Suppressor macrophage treated with lipopolysaccharide for 4 hours (primary cell): ENCODE results near the gene BICRA.

Source experiments
- DNase-seq: peaks from one replicate; pipeline ENCODE4 v3.0.0-alpha.2; 2020

The BICRA gene

DNA sequence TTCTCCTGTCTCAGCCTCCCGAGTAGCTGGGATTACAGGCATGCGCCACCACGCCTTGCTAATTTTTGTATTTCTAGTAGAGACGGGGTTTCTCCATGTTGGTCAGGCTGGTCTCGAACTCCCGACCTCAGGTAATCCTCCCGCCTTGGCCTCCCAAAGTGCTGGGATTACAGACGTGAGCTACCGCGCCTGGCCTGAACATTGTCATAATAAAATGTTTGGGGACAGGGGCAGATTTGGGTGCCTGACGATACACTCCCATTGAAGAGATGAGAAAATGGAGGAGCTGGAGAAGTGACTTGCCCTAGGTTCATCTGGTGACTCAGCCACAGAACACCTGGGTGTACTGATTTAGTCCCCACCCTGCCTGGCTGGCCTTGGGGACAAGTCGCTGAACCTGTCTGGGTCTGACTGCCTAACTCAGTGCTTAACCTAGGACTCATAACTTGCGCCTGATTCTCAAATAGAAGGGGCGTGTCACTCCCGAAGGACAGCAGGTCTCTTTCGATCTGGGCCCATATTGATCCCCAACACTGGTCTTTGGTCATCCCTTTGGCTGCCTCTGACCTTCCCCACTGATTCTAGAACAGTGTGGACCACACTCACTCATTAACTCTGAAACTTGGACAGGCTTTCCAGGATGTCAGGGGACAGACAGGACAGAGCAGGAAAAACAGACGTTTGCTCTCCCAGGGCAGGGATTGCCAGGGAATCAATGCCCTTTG lies 7.6 kb upstream of the BICRA start:
- no peak for DNase-seq

DNA sequence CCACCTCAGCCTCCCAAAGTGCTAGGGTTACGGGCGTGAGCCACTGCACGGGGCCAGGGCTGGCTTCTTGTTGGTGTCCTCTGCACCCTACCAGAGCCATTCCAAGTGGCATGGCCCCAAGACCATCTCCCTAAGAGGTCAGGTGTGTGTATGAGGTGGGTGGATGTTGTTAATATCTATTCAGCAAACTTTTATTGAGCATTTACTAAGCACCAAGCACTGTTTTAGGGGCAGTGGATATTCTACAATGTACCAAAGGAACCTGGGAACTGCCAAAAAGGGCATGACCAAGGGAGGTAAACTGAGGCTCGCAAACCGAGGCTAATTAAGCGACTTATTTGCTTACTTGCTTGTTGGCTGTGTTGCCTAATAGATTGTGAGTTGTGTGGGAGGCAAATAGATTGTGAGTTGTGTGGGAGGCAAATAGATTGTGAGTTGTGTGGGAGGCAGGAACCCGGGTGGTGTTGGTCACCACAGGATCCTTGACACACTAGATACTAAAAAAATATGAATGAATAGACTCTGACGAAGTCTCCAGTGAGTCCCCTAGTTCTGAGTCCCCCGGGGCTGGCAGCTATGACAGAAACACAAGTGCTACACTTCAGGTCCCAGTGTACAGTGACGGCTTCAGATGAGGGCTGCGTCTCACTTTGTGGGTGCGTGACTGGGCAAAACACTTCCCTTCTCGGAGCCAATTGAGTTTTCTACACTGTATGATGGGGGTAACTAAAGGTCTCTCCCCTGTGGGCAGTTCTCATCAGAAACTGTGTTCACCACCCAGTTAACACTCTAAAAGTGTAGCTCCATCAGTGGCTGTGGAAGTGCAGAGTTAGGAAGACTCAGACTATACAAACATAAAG lies 5.0 kb upstream of the BICRA start:
- DNase-seq = peak; percentile 8

DNA sequence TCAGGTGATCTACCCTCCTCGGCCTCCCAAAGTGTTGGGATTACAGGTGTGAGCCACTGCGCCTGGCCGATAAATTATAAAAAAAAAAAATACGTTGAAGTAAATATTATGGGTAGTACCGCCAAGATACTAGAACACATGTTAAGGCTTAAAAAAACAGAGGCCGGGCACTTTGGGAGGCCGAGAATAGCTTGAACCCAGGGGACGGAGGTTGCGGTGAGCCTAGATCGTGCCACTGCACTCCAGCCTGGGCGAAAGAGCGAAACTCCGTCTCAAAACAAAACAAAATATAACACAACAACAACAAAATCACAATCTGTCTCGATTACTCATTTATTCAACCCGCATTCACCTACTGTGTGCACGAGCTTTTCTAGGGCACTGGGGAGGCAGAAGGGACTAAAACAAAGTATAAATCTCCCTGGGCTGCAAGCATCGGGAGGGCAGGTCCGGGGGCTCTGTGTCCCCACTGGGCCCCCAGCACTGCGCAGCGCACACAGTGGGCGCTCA lies 1.3 kb upstream of the BICRA start:
- no peak for DNase-seq

DNA sequence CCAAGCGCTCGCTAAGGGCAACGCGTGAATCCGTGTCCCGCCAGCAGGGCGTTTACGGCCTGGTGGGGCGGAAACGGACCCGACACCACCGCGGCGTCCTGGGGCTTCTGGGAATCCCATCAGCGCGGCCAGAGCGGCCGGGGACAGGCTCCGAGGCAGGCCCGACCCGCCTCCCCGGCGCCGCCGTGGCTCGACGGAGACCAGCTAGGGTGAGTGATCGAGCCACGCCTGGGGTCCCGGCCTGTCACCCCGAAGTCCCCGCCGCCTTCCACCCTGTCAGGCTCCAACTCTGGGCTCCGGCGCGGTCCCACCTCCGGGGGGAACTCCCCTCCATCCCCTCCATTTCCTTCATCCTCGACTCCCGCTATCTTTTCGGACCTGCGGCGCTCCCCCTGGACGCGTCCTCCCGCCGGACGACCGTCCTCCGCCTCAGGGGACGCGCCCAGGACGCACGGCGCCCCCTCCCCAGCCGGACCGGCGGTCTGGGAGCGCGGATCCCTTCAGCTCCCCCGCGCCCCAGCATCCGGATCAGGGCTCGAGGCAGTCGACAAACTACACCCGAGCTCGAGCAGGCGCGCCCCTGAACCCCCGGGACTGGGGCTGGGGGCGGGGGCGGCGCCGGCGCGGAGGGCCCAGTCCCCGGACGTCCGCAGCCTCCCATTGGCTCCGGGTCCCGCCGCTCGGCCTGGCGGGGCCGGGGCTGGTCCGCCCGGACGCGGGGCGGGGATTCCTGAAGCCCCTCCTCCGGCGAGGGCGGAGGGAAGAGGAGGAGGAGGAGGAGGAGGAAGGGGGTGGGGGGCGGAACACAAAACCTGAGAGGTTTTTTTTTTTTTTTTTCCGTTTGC lies 638 bp upstream of the BICRA start:
- peak; percentile 98 for DNase-seq

DNA sequence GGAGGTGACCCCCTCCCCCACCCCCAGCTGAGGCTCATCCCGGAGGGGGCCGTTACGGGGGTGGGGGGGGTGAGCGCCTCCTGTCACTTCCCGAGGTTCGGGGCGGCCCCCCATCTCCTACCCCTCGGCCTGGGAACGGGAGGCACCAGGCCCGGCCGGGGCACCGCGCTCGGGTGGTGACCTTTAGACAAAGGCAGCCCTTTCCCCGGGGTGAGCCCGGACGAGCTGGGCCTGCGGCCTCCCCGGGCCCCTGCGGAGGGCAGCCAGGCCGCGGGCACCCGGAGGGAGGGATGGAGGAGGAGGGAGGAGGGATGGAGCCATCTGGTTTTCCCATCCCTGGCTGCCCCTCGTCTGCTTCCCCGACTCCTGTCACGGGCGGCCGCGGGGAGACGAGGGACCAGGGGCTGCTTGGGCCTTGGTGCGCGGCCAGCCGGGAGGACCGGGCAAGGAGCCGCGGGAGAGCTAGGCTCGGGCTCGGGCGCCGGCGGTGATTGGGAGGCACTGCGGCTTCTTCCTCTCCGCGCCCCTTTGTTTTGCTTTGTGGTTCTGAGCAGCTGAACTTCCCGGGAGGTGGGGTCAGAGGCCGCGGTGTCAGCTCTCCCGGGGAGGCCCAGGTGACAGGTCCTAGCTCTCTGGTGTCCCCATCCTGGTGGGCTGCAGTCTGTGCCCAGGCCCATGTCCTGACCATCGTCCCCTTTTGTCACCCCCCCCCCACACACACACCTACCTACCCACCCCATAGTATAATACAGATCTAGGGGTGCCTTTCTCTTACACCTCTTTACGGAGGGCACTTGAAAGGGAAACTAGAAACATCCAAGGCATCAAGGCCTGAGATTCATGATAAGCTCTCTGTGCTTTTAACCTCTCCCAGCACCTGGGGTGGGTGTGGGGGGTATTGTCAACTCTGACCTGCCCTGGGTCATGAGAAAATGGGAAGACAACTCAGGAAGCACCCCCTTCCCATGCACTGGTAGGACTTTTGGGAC lies 1.3 kb downstream of the BICRA start:
- DNase-seq = peak; percentile 52

DNA sequence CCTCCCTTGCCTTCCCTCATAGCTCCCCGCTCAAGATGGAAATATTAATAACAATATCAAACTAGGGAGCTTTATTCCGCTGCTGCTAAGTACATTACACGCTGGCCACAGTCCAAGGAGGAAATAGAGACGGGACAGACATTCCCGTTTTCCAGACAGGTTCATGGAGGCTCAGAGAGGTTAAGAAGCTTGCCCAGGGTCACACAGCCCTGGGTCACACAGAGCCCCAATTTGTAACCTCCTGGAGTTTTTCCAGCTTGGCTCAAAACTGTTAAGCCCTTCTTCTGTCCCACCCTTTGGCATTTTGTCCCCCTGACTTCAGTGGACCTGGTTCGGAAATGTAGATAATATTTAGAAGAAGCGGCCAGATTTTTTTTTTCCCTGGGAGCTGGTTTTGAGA lies 2.0 kb downstream of the BICRA start:
- DNase-seq = no peak

DNA sequence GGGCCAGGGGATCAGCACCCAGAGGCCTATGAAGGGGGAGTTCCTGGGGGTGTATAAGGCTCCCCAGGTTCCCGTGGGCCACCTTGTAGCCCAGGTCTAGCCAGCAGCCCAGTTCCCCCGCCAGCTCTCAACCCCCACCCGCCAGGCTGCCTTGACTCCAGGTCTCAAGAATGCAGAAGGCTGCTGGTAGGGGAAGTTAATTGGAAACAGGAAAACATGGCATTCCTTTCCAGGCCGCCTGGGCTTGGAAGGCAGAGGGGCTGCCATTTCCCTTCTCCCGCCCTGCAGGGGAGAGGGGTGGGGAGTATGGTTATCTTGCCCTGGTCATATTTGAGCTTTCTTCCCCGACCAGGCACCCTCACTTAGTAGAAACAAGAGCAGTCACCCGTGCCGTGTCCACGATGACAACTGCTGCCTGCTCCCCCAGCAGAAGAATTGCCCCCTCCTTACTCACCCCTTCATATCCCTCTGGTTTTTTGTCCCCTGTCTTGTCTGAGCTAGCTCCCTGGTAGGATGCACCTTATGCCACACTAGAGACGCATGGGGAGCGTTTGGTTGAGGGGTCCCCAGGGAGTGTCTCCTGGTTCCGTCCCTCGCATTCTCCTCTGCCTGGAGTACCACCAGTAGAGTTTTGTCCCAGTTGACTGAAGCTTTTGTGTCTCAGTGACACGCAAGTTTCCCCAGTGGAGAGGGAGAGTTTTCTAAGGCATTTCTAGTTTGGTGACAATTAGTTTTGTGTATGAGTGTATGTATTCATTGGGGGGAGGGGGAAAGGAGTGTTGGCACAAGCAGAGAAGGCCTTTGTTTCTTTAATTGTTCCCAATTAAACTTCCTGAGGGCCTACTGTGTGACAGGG lies 4.5 kb downstream of the BICRA start:
- no peak for DNase-seq

DNA sequence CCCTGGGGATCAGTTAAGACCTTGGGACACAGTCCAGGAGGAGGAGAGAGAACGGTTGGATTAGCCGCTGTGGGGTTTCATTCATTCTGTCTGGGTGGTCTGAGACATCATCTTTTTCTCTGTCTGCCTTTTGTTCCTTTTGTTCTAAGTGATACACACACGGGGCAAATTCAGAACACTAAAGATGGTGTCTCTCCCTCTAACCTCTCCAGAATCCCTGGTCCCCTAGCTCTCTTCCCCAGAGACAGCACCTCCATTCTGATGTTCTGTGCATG lies 5.0 kb downstream of the BICRA start:
- no peak for DNase-seq

DNA sequence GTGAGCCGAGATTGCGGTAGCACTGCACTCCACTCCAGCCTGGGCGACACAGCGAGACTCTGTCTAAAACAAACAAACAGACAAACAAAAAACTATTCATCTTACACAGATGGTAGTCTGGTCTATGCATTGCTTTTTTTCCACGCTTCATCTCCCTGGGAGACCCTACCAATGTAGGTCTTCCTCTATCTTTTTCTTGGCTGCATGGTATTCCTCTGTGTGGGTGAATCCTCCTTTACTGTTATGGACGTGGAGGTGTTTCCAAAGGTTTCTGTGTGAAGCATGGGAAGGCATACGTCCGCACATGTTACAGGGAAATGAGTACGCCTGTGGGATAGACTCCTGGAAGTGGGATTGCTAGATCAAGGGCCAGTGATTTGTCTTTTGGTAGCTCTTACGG lies 5.6 kb downstream of the BICRA start:
- no peak for DNase-seq

DNA sequence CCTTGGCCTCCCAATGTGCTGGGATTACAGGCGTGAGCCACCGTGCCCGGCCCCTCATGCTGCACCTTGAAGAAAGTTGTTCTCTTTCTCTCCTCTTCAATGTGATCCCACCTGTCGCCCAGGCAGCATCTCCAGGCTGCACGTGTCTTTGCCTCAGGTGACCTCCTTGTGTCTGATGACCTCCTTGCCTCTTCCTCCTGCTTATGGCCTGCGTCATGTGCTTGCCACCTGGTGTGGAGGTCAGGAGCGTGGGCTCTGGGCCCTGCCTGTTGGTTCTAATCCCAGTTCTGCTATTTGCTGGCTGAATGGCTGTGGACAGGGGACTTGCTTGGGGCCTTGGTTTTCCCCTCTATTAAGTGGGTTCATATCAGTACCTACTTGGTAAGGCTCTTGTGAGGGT lies 6.3 kb downstream of the BICRA start:
- DNase-seq = no peak

DNA sequence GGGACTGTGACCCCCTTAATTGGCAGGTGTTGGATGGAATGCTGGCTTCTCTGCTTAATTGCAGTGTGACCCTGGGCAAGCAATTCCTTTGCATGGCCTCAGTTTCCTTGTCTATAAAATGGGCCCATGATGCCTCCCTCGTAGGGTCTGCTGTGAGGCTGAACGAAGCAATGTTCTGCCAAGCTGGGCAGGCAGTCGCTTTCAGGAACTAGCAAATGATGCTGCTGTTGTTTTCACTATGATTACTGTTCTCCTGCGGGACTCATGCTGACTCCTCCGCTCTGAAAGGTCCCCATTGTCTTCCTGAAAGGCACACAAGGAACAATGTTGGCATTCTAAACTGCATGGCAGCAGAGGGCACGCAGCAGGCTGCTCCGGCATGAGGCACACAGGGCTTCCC lies 6.8 kb downstream of the BICRA start:
- DNase-seq = no peak

DNA sequence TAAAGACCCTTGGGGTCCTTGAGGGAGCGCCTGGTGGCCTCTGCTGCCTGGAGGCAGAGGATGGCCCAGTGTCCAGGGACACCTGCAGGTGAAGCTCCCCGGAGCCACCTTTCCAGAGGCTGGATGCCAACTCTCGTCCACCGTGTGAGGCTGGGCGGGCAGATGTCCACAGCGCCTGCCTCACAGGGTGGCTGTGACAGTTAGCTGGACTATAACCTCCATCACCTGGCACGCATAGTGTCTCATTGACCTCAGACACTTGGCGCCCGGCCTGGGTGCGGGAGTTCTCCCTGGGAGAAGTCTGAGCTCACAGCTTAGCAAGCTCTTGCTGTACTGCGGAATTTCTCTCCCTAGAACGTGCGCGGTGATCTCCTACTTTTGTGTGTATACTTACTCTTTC lies 9.8 kb downstream of the BICRA start:
- no peak for DNase-seq

DNA sequence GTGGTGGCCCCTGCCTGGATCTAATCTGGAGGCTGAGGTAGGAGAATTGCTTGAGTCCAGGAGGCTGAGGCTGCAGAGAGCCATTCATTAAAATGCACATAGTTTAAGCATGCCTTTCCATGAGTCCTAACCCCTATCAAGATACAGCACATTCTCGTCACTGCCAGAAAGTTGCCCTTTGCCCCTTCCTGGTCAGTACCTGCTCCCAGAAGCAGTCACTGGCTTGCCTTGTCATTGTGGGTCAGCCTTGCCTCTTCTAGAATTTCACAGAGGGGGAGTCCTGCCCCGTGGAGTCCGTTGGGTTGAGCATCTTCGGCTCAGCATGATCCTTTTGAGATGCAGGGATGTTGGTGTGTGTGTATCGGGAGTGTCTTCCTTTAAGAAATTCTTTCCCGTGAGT lies 10.8 kb downstream of the BICRA start:
- DNase-seq = no peak

DNA sequence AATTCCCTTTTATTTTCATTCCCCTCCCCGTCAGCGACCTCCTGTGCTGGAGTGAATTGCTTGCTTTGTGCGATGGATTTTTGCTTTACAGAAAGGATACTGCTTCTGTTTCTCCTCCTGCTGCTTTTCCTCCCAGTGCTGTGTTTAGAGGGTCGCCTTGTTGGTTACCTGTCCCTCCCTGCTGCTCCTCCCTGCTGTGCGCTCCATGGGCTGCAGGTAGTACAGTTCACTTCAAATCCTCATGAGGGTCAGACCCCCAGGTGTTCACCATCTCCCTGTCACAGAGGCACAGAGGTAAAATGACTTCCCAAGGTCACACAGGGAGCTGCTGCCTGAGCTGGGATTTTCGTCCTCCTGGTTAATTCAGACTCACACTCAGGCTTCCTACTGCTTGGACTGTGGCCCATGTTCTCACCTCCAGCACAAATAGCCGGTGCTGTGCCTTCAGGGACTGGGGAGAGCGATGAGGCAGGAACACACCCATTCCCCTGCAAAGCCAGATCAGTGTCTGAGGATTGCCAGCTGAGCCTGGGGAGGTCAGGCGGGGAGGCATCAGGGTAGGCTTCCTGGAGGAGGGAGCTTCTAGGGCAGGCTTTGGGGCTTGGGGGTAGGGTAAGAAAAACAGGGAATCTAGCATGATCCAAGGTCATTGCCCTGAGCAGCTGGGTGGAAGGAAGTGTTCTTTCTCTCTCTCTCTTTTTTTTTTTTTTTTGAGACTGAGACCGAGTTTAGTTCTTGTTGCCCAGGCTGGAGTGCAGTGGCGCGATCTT lies 14.4 kb downstream of the BICRA start:
- DNase-seq = no peak

DNA sequence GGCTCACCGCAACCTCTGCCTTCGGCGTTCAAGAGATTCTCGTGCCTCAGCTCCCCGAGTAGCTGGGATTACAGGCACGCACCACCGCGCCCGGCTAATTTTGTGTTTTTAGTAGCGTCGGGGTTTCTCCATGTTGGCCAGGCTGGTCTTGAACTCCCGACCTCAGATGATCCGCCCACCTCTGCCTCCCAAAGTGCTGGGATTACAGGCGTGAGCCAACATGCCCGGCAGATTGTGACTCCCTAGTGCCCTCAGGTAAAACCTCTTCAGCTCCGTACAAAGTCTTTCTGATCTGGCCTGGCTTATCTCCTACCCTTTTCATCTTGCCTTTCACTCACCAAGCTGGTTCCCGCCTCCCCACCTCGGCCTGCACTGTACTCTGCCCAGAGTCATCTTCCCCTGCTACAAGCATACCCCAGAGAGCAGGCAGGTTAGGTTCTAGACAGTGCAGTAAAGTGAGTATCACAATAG lies 15.0 kb downstream of the BICRA start:
- DNase-seq = no peak

DNA sequence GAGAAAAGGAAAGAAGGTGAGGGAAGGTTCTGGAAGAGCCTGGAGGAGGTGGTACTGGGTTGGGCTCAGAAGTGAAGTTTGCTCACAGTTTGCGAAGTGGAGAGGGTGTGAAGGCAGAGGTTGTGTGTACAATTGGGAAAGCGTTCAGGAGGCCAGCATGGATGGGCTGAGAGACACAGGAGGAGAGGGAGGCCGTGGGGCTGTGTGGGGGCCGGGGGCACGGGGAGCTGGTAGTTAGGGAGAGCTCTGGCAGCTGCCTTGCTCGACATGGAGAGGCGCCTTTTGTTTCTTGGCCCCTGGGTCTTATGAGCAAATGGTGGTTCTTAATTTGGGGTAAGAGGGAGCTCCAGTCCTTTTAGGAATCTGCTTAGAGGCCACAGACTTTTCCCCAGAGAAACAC lies 16.7 kb downstream of the BICRA start:
- DNase-seq = no peak

DNA sequence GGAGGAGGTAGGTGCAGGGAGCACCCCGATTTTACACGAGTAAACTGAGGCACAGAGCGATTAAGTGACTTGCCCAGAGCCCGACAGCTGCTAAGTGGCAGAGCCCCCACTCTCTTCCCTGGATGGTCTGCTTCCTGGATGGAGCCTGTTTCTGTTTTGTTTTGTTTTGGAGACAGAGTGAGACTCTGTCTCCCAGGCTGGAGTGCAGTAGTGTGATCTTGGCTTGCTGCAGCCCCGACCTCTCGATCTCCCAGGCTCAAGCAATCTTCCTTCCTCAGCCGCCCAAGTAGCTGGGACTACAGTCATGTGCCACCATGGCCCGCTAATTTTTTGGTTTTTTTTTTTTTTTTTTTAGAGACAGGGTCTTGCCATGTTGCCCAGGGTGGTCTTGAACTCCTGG lies 17.3 kb downstream of the BICRA start:
- DNase-seq = no peak

DNA sequence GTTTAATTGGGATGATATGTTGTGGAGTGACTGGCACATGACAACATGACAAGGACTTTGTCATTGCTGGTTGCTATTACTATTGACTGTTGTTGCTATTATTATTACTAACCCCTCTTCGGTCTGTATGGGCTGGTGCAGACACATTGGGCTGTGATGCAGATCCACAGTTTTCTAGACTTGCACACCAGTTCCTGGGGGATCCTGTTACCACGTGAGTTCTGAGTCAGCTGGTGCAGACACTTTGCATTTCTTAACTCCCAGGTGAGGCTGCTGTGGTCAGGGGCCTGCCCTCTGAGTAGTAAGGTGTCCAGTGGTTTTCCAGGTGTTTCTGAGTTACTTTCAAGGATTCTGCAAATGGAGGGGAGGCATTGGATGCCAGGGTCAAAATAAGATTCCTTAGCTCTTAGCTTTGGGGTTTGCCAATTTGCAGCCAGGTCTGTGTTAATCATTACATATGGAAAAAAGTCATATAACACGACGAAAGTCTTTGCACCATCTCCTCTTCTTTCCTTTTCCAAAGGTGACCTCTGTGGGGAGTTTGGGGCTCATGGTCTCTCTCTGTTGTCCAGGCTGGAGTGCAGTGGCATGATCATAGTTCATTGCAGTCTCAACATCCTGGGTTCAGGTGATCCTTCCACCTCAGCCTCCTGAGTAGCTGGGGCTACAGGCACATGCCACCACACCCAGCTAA lies 19.3 kb downstream of the BICRA start:
- no peak for DNase-seq

DNA sequence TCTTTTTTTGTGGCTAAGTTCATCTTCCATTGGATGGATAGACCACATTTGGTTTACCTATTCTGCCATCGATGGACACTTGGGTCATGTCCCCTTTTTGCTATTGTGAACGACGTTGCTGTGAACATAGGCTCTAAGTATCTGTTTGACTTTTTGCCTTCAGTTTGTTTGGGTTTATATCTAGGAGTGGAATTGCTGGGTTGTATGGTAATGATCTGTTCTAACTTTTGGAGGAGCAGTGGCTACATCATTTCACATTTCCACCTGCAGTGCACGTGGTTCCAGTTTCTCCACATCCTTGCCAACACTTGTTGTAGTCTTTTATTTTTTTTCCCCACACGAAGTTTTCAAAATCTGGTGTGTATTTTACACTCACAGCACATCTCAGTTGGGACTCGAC lies 21.7 kb downstream of the BICRA start:
- no peak for DNase-seq
